Erythroblast (primary cell): ENCODE results near the gene PRDM11.

Source experiments
- GATA1 ChIP-seq: IDR thresholded peaks from 2 replicates; pipeline ENCODE4 v1.6.1; 2011; ENCODE audit warnings: low read depth, mild to moderate bottlenecking, control low read depth, low read length, moderate library complexity
- POLR2A ChIP-seq: IDR thresholded peaks from 2 replicates; pipeline ENCODE4 v1.6.1; 2011; ENCODE audit warnings: mild to moderate bottlenecking, low read length

GRCh38 chr11:45209000-45209879, 62.8 kb downstream of the PRDM11 start:
- TF ChIP-seq POLR2A (no peak), GATA1 (no peak)
